Astrocyte of the spinal cord (primary cell): ENCODE measurements around the gene SLC35C1.

ENCODE experiments used
- DNase-seq: peaks from one replicate; pipeline ENCODE4 v3.0.0; 2011; ENCODE audit warnings: low read depth, low spot score
- H3K4me3 ChIP-seq: 2 replicates; pipeline ENCODE4 v1.5.1; 2011; ENCODE audit warnings: low read depth, mild to moderate bottlenecking, low read length, moderate library complexity
- CTCF ChIP-seq: IDR thresholded peaks from 2 replicates; pipeline ENCODE4 v1.5.1; 2012; ENCODE audit warnings: low read depth, mild to moderate bottlenecking, low read length, inconsistent platforms
- in situ Hi-C: cut with HindIII; loops from 2 replicates; pipeline ENCODE4 v1.10.0; 2017; ENCODE audit warnings: low sequenced_read_pairs

Gene SLC35C1

GRCh38 chr11:45851228-45851627, 46.3 kb downstream of the SLC35C1 start:
- TF ChIP-seq CTCF: no peak
- no peak overlapping the region for H3K4me3 ChIP-seq
- DNase-seq: no peak
- in situ Hi-C loops: no loop called here

- in situ Hi-C loops: no loop called here
- TF ChIP-seq CTCF: no peak
- no peak for DNase-seq
- no peak overlapping the region for H3K4me3 ChIP-seq
Measured at GRCh38 chr11:45852018-45852711, 47.2 kb downstream of the SLC35C1 start.

- in situ Hi-C loops: no loop called here
- no peak for TF ChIP-seq CTCF
- no peak overlapping the region for H3K4me3 ChIP-seq
- DNase-seq: no peak
Measured at GRCh38 chr11:45852712-45853101, 47.8 kb downstream of the SLC35C1 start.

GRCh38 chr11:45853332-45854219, 48.6 kb downstream of the SLC35C1 start:
- in situ Hi-C loops: no loop called here
- TF ChIP-seq CTCF: no peak
- DNase-seq: no peak
- H3K4me3 ChIP-seq: no peak overlapping the region

GRCh38 chr11:45855308-45855707, 50.4 kb downstream of the SLC35C1 start:
- no peak for TF ChIP-seq CTCF
- H3K4me3 ChIP-seq: no peak overlapping the region
- in situ Hi-C loops: no loop called here
- DNase-seq: no peak

- TF ChIP-seq CTCF: no peak
- in situ Hi-C loops: no loop called here
- DNase-seq: peak; percentile 54
- H3K4me3 ChIP-seq: no peak overlapping the region
Measured at GRCh38 chr11:45856044-45856468, 51.1 kb downstream of the SLC35C1 start.
